NCI-H146 treated with DMSO at 0.1 percent for 48 hours (cell line): ENCODE data around the gene FGF21.
"Not testable (repeated sequence)": the region's sequence is repeated elsewhere in the genome, so short reads cannot be mapped to it uniquely, and the experiment has no call there.

Experiments used
- DNase-seq: peaks from one replicate; lab custom pipeline; 2025; ENCODE audit not compliant: unreplicated experiment; lab: John Stamatoyannopoulos, UW

Gene FGF21

GRCh38 chr19:48755084-48755641 is at the start of gene FGF21:
Gene FGF21 (plus strand): TSS chr19:48755524. CDS start chr19:48756237, 713 bp downstream.
- no peak for DNase-seq

GRCh38 chr19:48708471-48708870 is 46.9 kb upstream of the FGF21 start:
- DNase-seq, result no peak

GRCh38 chr19:48711106-48711662 is 44.1 kb upstream of the FGF21 start:
- no peak for DNase-seq

GRCh38 chr19:48713041-48713863 is 42.1 kb upstream of the FGF21 start:
- no peak for DNase-seq

GRCh38 chr19:48713864-48714755 is 41.2 kb upstream of the FGF21 start:
- peak; percentile 99 for DNase-seq

- no peak for DNase-seq
Observed at GRCh38 chr19:48714759-48715675, 40.3 kb upstream of the FGF21 start.

GRCh38 chr19:48715681-48716171 is 39.6 kb upstream of the FGF21 start:
- no peak for DNase-seq

- DNase-seq, result no peak
Observed at GRCh38 chr19:48716562-48717291, 38.6 kb upstream of the FGF21 start.

- DNase-seq, result not testable (repeated sequence)
Observed at GRCh38 chr19:48718106-48718505, 37.2 kb upstream of the FGF21 start.

GRCh38 chr19:48718711-48719231 is 36.6 kb upstream of the FGF21 start:
- DNase-seq, result no peak

- DNase-seq, result no peak
Observed at GRCh38 chr19:48719263-48720171, 35.8 kb upstream of the FGF21 start, which contains the start of gene MAMSTR. Gene MAMSTR (minus strand): TSS chr19:48719725. CDS start chr19:48719031, 694 bp downstream.

GRCh38 chr19:48720251-48720612 is 35.1 kb upstream of the FGF21 start:
- no peak for DNase-seq

- DNase-seq, result peak; percentile 99
Observed at GRCh38 chr19:48720613-48721296, 34.6 kb upstream of the FGF21 start.

- no peak for DNase-seq
Observed at GRCh38 chr19:48722196-48722708, 33.1 kb upstream of the FGF21 start.

- no peak for DNase-seq
Observed at GRCh38 chr19:48724796-48725753, 30.2 kb upstream of the FGF21 start.

- DNase-seq, result no peak
Observed at GRCh38 chr19:48726556-48726955, 28.8 kb upstream of the FGF21 start.
